ENCODE results near the gene ADCY1. TPM values are rescaled to one million over a fixed set of nuclear protein-coding genes. Genes with fewer than 3 reads are reported as not detected.

Gene ADCY1
- polyA plus RNA-seq, 1 donor = 1.4 TPM

DNA sequence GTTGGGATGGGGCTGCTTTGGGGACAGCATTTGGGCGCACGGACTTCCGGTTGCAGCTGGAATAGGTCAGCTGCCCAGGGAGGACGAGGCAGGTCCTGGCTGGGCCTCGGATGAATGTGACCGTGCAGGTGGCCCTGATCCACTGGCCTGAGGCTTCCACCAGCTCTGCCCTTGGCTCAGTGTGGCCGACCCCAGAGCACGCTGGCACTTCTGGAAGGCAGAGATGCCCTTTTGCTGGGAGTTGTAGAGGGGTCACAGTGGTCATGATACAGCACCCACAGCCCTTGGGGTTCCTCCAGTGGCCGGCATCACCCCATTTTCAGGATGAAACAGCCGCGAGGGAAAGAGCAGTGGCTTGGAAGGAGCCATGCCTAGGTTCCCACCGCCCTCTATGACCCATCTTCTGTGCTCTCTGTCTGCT lies 19.0 kb downstream of the ADCY1 start:
- DNase-seq = no peak
- Histone ChIP-seq H3K9me3 (ENCODE audit: control insufficient read depth, low read depth, low read length) (no peaks in the 10 kb centered on the region), H3K36me3 (ENCODE audit: control insufficient read depth, insufficient read depth, low read length) (no peaks in the 10 kb centered on the region), H3K4me3 (ENCODE audit: low read length) (no peak overlapping the region), H3K27ac (ENCODE audit: low read length) (no peak overlapping the region), H3K4me1 (ENCODE audit: control insufficient read depth, insufficient read depth, low read length) (no peaks in the 10 kb centered on the region), H3K27me3 (ENCODE audit: control insufficient read depth, insufficient read depth, low read length) (no peaks in the 10 kb centered on the region)
- 100% methylated on average over 1 of the region's 12 CpGs for WGBS (ENCODE audit: insufficient coverage, low lambda C conversion rate)

- WGBS (ENCODE audit: insufficient coverage, low lambda C conversion rate) = no CpG with 5 or more reads among the region's 8 CpGs
- Histone ChIP-seq H3K9me3 (ENCODE audit: control insufficient read depth, low read depth, low read length) (no peaks in the 10 kb centered on the region), H3K4me1 (ENCODE audit: control insufficient read depth, insufficient read depth, low read length) (no peaks in the 10 kb centered on the region), H3K27me3 (ENCODE audit: control insufficient read depth, insufficient read depth, low read length) (no peaks in the 10 kb centered on the region), H3K36me3 (ENCODE audit: control insufficient read depth, insufficient read depth, low read length) (no peaks in the 10 kb centered on the region), H3K4me3 (ENCODE audit: low read length) (no peak overlapping the region), H3K27ac (ENCODE audit: low read length) (no peak overlapping the region)
- DNase-seq = no peak
These were observed 19.7 kb downstream of the ADCY1 start for GRCh38 chr7:45593877-45594276.

DNA sequence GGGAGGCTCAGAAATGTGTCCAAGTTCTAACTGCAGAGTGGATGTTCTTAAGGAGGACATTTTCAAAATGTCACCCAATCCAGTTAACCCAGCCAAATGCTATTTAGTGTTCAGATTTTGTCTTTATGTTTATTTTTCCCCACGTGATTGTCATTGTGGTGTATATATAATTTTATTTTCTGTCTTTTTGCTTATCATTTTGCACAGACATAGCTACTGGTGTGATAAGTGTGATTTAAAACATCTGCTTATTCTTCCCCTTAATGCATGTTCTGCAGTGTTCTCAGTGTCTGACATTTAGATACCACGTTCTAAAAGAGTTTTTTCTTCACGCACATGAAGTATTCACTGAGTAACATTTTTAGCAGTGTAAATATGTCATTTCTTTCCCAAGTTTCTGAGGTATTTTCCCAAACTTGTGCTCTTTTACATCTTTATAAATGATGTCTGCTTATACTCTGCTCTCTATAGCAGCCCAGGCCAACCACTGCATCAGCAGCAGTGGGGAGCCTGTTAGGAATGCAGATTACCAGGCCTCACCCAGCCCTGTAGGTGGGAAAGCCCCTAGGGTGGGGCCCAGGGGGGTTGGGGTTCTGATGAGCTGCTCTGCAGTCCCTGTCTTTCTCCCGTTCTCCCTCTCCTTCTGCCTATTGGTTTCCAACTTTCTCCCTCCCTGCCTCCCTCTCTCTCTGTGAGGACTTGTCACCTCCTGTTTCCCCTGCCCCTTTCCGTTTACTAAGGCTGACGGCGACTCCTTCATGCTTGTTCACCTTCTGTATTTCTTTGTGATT lies 20.8 kb downstream of the ADCY1 start:
- Histone ChIP-seq H3K4me3 (ENCODE audit: low read length) (no peak overlapping the region), H3K9me3 (ENCODE audit: control insufficient read depth, low read depth, low read length) (no peaks in the 10 kb centered on the region), H3K36me3 (ENCODE audit: control insufficient read depth, insufficient read depth, low read length) (no peaks in the 10 kb centered on the region), H3K4me1 (ENCODE audit: control insufficient read depth, insufficient read depth, low read length) (no peaks in the 10 kb centered on the region), H3K27me3 (ENCODE audit: control insufficient read depth, insufficient read depth, low read length) (no peaks in the 10 kb centered on the region), H3K27ac (ENCODE audit: low read length) (no peak overlapping the region)
- no peak for DNase-seq
- no CpG with 5 or more reads among the region's 7 CpGs for WGBS (ENCODE audit: insufficient coverage, low lambda C conversion rate)

- no peak overlapping the region for H3K27ac ChIP-seq (ENCODE audit: low read length)
- no peaks in the 10 kb centered on the region for H3K9me3 ChIP-seq (ENCODE audit: control insufficient read depth, low read depth, low read length)
- H3K36me3 ChIP-seq (ENCODE audit: control insufficient read depth, insufficient read depth, low read length) = no peaks in the 10 kb centered on the region
- no peak overlapping the region for H3K4me3 ChIP-seq (ENCODE audit: low read length)
- no peaks in the 10 kb centered on the region for H3K4me1 ChIP-seq (ENCODE audit: control insufficient read depth, insufficient read depth, low read length)
- DNase-seq = no peak
- no peaks in the 10 kb centered on the region for H3K27me3 ChIP-seq (ENCODE audit: control insufficient read depth, insufficient read depth, low read length)
- no CpG with 5 or more reads among the region's 9 CpGs for WGBS (ENCODE audit: insufficient coverage, low lambda C conversion rate)
These were observed 21.9 kb downstream of the ADCY1 start for GRCh38 chr7:45595809-45596664.

DNA sequence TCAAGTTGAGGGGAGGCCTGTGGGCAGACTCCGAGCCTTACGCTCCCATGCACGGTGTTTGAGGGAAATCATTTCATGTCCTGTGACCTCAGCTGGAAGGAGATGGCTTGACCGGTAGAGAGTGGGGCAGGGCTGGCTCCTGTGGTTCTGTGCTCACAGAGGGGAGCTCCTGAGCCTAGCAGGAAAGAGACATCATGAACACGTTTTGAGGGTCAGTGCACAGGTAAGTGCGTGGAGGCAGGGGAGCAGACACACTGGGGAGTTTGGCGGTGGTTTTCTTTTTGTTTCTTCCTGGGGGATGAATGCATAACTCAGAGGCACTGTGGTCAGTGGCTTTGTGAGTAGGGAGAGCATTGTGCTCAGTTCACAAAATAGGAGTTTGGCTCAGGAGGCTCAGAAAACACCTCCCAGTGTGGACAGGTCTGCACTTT lies 22.5 kb downstream of the ADCY1 start:
- Histone ChIP-seq H3K4me1 (ENCODE audit: control insufficient read depth, insufficient read depth, low read length) (no peaks in the 10 kb centered on the region), H3K27ac (ENCODE audit: low read length) (no peak overlapping the region), H3K27me3 (ENCODE audit: control insufficient read depth, insufficient read depth, low read length) (no peaks in the 10 kb centered on the region), H3K4me3 (ENCODE audit: low read length) (no peak overlapping the region), H3K9me3 (ENCODE audit: control insufficient read depth, low read depth, low read length) (no peaks in the 10 kb centered on the region), H3K36me3 (ENCODE audit: control insufficient read depth, insufficient read depth, low read length) (no peaks in the 10 kb centered on the region)
- 100% methylated on average over 1 of the region's 7 CpGs for WGBS (ENCODE audit: insufficient coverage, low lambda C conversion rate)
- DNase-seq = no peak

- Histone ChIP-seq H3K36me3 (ENCODE audit: control insufficient read depth, insufficient read depth, low read length) (no peaks in the 10 kb centered on the region), H3K4me1 (ENCODE audit: control insufficient read depth, insufficient read depth, low read length) (no peaks in the 10 kb centered on the region), H3K27ac (ENCODE audit: low read length) (no peak overlapping the region), H3K9me3 (ENCODE audit: control insufficient read depth, low read depth, low read length) (no peaks in the 10 kb centered on the region), H3K4me3 (ENCODE audit: low read length) (no peak overlapping the region), H3K27me3 (ENCODE audit: control insufficient read depth, insufficient read depth, low read length) (no peaks in the 10 kb centered on the region)
- WGBS (ENCODE audit: insufficient coverage, low lambda C conversion rate) = no CpG with 5 or more reads among the region's 9 CpGs
- DNase-seq = no peak
These were observed 23.3 kb downstream of the ADCY1 start for GRCh38 chr7:45597286-45597984.

GRCh38 chr7:45598886-45599520 lies 24.8 kb downstream of the ADCY1 start:
- Histone ChIP-seq H3K4me3 (ENCODE audit: low read length) (no peak overlapping the region), H3K36me3 (ENCODE audit: control insufficient read depth, insufficient read depth, low read length) (no peaks in the 10 kb centered on the region), H3K9me3 (ENCODE audit: control insufficient read depth, low read depth, low read length) (no peaks in the 10 kb centered on the region), H3K27me3 (ENCODE audit: control insufficient read depth, insufficient read depth, low read length) (no peaks in the 10 kb centered on the region), H3K4me1 (ENCODE audit: control insufficient read depth, insufficient read depth, low read length) (no peaks in the 10 kb centered on the region), H3K27ac (ENCODE audit: low read length) (no peak overlapping the region)
- DNase-seq = no peak
- no CpG with 5 or more reads among the region's 14 CpGs for WGBS (ENCODE audit: insufficient coverage, low lambda C conversion rate)

DNA sequence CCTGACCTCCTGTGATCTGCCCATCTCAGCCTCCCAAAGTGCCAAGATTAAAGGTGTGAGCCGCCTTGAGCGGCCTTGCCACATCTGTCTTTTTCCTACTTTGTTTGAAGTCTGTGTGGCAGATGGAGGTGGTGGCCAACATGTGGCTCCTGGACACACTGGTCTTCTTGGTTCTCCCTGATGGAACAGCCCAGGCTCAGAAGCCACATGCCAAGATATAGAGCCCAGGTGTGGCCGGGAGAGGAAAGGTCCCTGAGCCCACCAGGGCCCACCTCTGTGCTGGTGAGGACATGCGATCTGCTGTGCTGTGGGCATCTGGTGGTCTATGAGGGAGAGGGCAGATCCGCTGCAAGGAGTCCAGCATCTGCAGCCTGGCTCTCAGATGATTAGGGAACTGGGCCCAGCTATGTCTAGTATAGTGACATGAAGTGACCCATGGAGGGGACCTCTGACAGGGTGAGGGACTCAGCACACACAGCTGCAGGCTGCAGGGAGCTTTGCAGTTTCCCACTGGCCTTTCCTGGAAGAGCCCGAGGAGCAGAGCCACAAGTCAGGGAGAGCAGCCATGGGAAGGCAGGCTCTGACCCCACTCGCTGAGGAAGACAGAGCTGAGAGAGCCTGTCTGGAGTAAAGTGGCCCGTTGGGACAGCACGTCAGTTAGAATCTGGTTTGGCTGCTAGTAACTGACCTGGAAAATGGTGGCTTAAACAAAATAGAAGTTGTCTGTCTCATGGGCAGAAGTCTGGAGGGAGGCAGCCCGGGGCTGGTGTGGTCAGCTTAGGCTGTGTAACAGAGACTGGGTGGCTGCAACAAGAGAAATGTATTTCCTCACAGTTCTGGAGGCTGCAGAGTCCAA lies 25.9 kb downstream of the ADCY1 start:
- Histone ChIP-seq H3K4me1 (ENCODE audit: control insufficient read depth, insufficient read depth, low read length) (no peaks in the 10 kb centered on the region), H3K4me3 (ENCODE audit: low read length) (no peak overlapping the region), H3K36me3 (ENCODE audit: control insufficient read depth, insufficient read depth, low read length) (no peaks in the 10 kb centered on the region), H3K27me3 (ENCODE audit: control insufficient read depth, insufficient read depth, low read length) (no peaks in the 10 kb centered on the region), H3K9me3 (ENCODE audit: control insufficient read depth, low read depth, low read length) (no peaks in the 10 kb centered on the region), H3K27ac (ENCODE audit: low read length) (no peak overlapping the region)
- no peak for DNase-seq
- no CpG with 5 or more reads among the region's 10 CpGs for WGBS (ENCODE audit: insufficient coverage, low lambda C conversion rate)

GRCh38 chr7:45601094-45601493 lies 26.9 kb downstream of the ADCY1 start:
- no CpG with 5 or more reads among the region's 4 CpGs for WGBS (ENCODE audit: insufficient coverage, low lambda C conversion rate)

More at GRCh38 chr7:45601094-45601493, 26.9 kb downstream of the ADCY1 start:
- Histone ChIP-seq H3K27ac (ENCODE audit: low read length) (no peak overlapping the region), H3K36me3 (ENCODE audit: control insufficient read depth, insufficient read depth, low read length) (no peaks in the 10 kb centered on the region), H3K4me3 (ENCODE audit: low read length) (no peak overlapping the region), H3K4me1 (ENCODE audit: control insufficient read depth, insufficient read depth, low read length) (no peaks in the 10 kb centered on the region), H3K27me3 (ENCODE audit: control insufficient read depth, insufficient read depth, low read length) (no peaks in the 10 kb centered on the region), H3K9me3 (ENCODE audit: control insufficient read depth, low read depth, low read length) (no peaks in the 10 kb centered on the region)
- no peak for DNase-seq
